GM18867 (cell line): ENCODE results near the gene MAP7D2.
A peak's percentile ranks its signal among the peaks of the same experiment; 100 is the strongest.

ENCODE experiments used
- ATAC-seq: cut with Tn5 transposase; IDR thresholded peaks from one replicate; pipeline ENCODE4 v1.9.1; 2021; ENCODE audit warnings: mild to moderate bottlenecking, moderate library complexity; ENCODE audit not compliant: unreplicated experiment

Gene MAP7D2

GRCh38 chrX:19975845-19976244 is 140.9 kb downstream of the MAP7D2 start:
- no peak for ATAC-seq

GRCh38 chrX:19972984-19973383 is 143.7 kb downstream of the MAP7D2 start:
- no peak for ATAC-seq

GRCh38 chrX:19968276-19968675 is 148.4 kb downstream of the MAP7D2 start:
- ATAC-seq = no peak

- no peak for ATAC-seq
Observed at GRCh38 chrX:19966056-19966455, 150.7 kb downstream of the MAP7D2 start.

- ATAC-seq = peak; percentile 86
Observed at GRCh38 chrX:19964017-19964710, 152.5 kb downstream of the MAP7D2 start.

GRCh38 chrX:19960913-19961312 is 155.8 kb downstream of the MAP7D2 start:
- peak; percentile 41 for ATAC-seq

GRCh38 chrX:19958552-19959486 is 157.9 kb downstream of the MAP7D2 start:
- ATAC-seq = no peak

- no peak for ATAC-seq
Observed at GRCh38 chrX:19956923-19957322, 159.8 kb downstream of the MAP7D2 start.
